GM18519 (cell line): ENCODE measurements around the gene SPATA19.

Source experiments
- ATAC-seq: cut with Tn5 transposase; IDR thresholded peaks from one replicate; pipeline ENCODE4 v1.9.1; 2021; ENCODE audit warnings: mild to moderate bottlenecking, moderate library complexity; ENCODE audit not compliant: unreplicated experiment, low FRiP score

The SPATA19 gene

GRCh38 chr11:133840479-133840941 is 4.8 kb downstream of the SPATA19 start:
- ATAC-seq: no peak

DNA sequence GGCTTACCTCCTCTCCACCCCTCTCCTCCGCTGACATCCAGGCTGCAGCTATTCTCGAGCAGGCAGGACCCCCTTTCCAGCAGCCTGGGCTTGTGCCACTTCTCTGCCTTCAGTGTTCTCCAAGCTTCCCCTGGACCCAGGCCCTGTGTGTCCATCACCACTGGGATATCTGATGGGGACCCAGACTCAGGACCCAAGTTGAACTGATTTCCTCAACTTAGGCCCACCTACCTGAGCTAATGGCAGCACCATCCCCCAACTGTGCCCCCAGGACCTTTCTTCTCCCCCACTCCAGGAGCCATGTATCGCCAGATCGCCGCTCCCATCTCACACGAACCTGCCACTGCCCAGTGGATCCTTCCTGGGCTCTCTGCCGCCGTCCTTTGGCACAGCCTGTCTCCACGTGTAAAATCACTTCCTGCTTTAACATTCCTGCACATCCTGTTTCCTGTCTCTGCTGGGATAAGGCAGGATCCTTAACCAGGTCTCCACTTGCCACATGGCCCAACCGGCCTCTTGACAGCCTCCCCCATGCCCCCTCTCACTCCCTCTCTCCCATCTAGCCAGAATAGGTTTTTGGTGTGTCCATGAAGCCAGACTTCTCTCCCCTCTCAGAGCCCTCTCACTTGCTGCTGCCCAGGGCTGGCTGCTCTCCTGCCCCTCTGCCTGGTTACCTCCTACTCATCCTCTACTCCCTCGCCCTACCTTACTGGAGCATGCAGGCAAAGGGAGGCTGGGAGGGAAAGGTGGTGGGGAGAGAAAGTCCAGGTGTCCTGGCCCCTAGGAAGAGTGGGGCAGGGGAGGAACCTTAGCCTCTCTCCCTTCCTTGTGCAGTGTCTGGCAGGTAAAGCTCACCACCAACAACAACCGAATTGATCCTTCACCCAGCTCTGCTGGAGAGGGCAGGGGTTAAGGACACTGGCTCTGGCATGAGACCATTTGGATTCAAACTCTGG is 9.4 kb downstream of the SPATA19 start:
- no peak for ATAC-seq

DNA sequence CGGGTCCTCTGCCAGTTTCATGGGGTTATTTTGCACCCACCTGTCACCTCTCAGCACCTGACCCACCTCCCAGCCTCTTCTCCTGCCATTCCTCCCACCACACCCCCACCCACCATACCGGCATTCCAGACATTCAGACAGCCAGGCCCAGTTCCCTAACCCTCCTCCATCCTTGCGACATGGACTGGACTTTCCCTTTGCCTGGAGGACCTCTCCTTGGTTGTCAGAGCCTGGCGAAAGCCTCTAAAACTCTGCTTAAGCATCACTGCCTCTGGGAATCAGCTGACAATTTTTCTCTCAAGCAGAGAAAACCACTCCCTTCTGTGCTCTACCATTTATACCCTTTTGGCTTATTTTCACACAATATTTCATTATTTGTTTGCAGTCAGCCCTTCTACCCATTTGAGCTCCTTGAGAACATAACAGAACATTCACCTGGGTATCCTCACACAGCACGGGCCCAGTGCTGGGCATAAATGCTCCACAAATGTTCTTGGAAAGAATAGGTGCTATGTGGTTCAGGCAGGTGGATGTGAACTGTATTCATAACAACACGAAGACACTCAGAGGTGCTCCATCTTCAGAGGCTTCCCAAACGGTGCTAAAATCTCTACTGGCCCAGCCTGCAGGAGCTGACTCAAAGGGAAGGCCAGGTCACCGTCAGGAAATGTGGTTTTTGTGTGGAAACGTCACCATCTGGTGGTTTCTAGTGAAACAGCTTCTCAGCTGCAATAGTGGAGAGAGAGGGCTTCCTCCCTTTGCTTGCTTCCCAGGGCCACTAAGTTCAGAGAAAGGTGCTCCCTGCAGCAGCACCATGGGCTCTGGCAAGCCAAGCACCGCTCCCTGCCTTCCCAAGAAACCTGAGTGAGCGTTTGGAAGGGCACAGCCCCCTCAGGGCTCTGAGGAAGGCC is 10.4 kb downstream of the SPATA19 start:
- peak; percentile 86 for ATAC-seq

GRCh38 chr11:133833898-133834681 is 11.2 kb downstream of the SPATA19 start:
- no peak for ATAC-seq

DNA sequence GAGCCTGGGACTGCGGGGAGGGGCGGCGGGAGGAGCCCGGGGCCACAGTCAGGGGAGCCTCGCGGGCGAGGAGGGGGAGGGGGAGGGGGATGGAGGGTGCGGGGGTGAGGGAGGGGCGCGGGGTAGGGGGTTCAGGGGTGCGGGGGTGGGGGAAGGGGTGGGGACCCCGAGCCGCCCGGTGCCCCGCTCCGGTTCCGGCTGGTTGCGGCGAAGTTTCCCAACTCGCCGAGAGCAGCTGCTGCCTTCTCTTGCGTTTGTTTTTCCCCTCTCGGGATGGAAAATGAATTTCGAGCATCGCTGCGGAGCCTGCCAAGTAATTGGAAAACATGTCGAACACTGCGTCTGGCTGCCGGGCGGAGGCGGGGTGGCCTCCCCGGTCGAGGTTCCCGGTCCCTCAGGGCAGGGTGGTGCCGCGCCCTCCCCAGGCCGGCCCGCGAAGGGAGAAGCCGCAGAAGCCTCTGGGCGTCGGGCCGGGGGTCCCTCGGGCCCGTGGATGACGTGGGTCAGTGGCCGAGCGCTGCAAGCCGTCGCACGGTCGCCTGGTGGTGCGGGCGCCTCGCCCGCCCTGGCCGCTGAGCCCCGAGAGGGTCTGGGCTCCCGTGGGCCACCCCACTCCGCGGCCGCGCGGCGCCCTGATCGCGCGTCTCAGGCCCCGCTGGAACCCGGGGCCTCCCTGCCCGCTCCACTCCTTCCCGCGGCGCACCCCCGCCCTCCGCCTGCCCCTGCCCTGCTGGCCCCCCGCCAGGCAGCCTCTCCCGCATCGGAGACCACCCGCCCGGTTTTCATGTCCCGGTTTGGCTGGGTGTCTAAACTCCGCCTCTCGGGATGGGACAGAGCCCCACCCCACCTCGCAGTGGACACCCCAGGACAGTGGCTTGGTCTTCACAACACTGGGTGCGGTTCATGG is 12.1 kb downstream of the SPATA19 start:
- ATAC-seq: no peak

- no peak for ATAC-seq
Observed at GRCh38 chr11:133832096-133832990, 13.0 kb downstream of the SPATA19 start.

- ATAC-seq: no peak
Observed at GRCh38 chr11:133830931-133831907, 14.1 kb downstream of the SPATA19 start.

GRCh38 chr11:133829566-133829965 is 15.7 kb downstream of the SPATA19 start:
- no peak for ATAC-seq

GRCh38 chr11:133828871-133829270 is 16.4 kb downstream of the SPATA19 start:
- no peak for ATAC-seq

DNA sequence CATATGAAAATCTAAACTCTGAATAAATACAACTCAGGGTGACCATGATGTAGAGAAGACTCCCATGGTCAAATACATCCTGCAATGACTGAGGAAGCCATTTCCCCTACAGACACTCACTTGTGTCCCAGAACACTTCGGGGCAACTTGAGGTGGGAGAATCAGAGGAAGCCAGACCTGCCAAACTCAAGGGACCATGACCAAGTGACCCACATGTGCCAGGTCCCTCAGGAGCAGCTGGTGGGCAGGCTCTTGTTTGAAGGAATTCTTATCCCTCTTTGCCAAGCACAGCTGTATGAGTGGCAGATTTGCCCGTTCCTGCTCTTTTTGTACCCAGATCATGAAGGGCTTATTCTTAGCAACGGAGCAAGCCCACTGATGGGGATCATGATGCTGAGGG is 17.8 kb downstream of the SPATA19 start:
- no peak for ATAC-seq

GRCh38 chr11:133826866-133827265 is 18.4 kb downstream of the SPATA19 start:
- no peak for ATAC-seq

GRCh38 chr11:133825666-133826065 is 19.6 kb downstream of the SPATA19 start:
- ATAC-seq: no peak

GRCh38 chr11:133825156-133825555 is 20.2 kb downstream of the SPATA19 start:
- ATAC-seq: no peak

DNA sequence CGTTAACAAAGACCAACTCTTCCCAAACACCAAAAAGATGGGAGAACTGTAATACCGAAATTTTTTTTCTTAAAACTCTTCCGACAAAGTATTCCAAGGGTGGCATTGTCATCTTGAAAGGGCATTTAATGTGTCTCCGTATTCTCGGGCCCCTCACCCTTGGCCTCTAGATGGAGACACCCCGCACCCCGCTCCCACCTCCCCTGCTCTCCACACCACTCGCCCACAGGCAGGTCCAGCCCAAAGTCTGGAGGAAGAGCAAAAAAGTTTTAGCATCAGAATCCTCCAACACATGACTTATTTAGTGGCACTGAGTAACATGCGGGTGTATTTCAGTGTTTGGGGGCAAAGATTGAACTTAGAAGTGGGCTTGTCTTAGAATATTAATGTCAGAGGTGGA is 20.7 kb downstream of the SPATA19 start:
- no peak for ATAC-seq

GRCh38 chr11:133823614-133824013 is 21.7 kb downstream of the SPATA19 start:
- no peak for ATAC-seq

- ATAC-seq: no peak
Observed at GRCh38 chr11:133823211-133823610, 22.1 kb downstream of the SPATA19 start.

DNA sequence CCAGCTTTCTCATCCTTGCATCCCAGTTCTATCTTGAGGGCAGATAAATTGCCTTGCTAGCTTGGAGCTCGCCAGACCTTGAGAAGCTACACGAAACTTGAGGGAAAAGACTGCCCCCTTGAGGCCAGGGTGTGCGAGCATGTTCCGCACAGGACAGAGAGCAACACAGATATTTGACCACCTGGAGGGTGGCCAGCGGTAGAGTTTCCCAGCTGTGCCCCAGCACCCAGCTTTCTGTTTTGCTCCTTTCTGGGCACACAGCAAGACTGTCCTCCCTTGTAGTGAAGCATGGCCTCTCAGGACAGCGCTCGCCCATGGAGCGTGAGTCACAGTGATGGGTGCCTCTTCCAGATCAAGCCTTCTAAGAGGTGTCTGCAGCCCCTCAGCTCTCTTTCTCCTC is 23.5 kb downstream of the SPATA19 start:
- ATAC-seq: peak; percentile 79
